Stimulated activated memory B cell treated with anti-CD40 and anti-IgM and Interleukin-4, amounts not matched to agents 10 μg/mL and 1 μg/mL and 100 μg/mL, for 72 hours (primary cell): ENCODE data around the gene NME4.
"Not testable (repeated sequence)": the region's sequence is repeated elsewhere in the genome, so short reads cannot be mapped to it uniquely, and the experiment has no call there.

Experiments used
- ATAC-seq: fragments of 150-1000 bp; cut with Tn5 transposase; 2 replicates; pipeline ENCODE4 v1.10.0; 2021
- H3K27ac Mint-ChIP-seq: one replicate; pipeline ENCODE4 v1.8.0; 2022; ENCODE audit warnings: mild to moderate bottlenecking, mixed read lengths
- H3K27me3 Mint-ChIP-seq: one replicate; pipeline ENCODE4 v1.8.0; 2022; ENCODE audit warnings: mixed read lengths
- H3K36me3 Mint-ChIP-seq: one replicate; pipeline ENCODE4 v1.8.0; 2022; ENCODE audit warnings: mixed read lengths
- H3K4me1 Mint-ChIP-seq: one replicate; pipeline ENCODE4 v1.8.0; 2022; ENCODE audit warnings: mixed read lengths
- H3K4me3 Mint-ChIP-seq: one replicate; pipeline ENCODE4 v1.8.0; 2022; ENCODE audit warnings: mild to moderate bottlenecking, moderate library complexity, mixed read lengths
- H3K9me3 Mint-ChIP-seq: one replicate; pipeline ENCODE4 v1.8.0; 2022; ENCODE audit warnings: mixed read lengths

NME4 gene

GRCh38 chr16:397135-397661 lies at the start of gene NME4:
TSS of gene NME4 (plus strand) at chr16:397199. CDS start at chr16:397223, 24 bp downstream.
- Mint-ChIP-seq H3K9me3 (no peaks in the 10 kb centered on the region), H3K27me3 (no peaks in the 10 kb centered on the region), H3K36me3 (no peaks in the 10 kb centered on the region), H3K4me3 (peak within 1 kb of the TSS; percentile 74), H3K27ac (peak within 1 kb of the TSS; percentile 61), H3K4me1 (peaks cover 43% of the 10 kb centered on the region)
- peak; percentile 6 for ATAC-seq

- H3K27me3 Mint-ChIP-seq = no peaks in the 10 kb centered on the region
- peaks cover 52% of the 10 kb centered on the region for H3K36me3 Mint-ChIP-seq
- peaks cover 60% of the 10 kb centered on the region for H3K4me1 Mint-ChIP-seq
- no peak overlapping the region for H3K27ac Mint-ChIP-seq
- H3K4me3 Mint-ChIP-seq = no peak overlapping the region
- H3K9me3 Mint-ChIP-seq = no peaks in the 10 kb centered on the region
- no peak for ATAC-seq
These were observed 49.8 kb upstream of the NME4 start for GRCh38 chr16:347203-347602.

- Mint-ChIP-seq H3K27ac (peak overlapping the region; percentile 82), H3K36me3 (peaks cover 40% of the 10 kb centered on the region), H3K4me1 (peaks cover 50% of the 10 kb centered on the region), H3K4me3 (peak overlapping the region; percentile 24)
- ATAC-seq, H3K27me3 Mint-ChIP-seq, H3K9me3 Mint-ChIP-seq: not testable (repeated sequence)
These were observed 48.5 kb upstream of the NME4 start for GRCh38 chr16:348495-348894.

GRCh38 chr16:349211-349610 lies 47.8 kb upstream of the NME4 start:
- Mint-ChIP-seq H3K27me3 (no peaks in the 10 kb centered on the region), H3K9me3 (no peaks in the 10 kb centered on the region), H3K27ac (peak overlapping the region; percentile 82), H3K36me3 (peaks cover 34% of the 10 kb centered on the region), H3K4me1 (peaks cover 50% of the 10 kb centered on the region), H3K4me3 (peak overlapping the region; percentile 51)
- ATAC-seq = peak; percentile 48

- ATAC-seq = no peak
- H3K9me3 Mint-ChIP-seq = no peaks in the 10 kb centered on the region
- H3K36me3 Mint-ChIP-seq = peaks cover 26% of the 10 kb centered on the region
- no peak overlapping the region for H3K27ac Mint-ChIP-seq
- H3K4me1 Mint-ChIP-seq = peaks cover 44% of the 10 kb centered on the region
- H3K27me3 Mint-ChIP-seq = no peaks in the 10 kb centered on the region
- no peak overlapping the region for H3K4me3 Mint-ChIP-seq
These were observed 46.8 kb upstream of the NME4 start for GRCh38 chr16:350203-350602.

GRCh38 chr16:351804-352520 lies 45.0 kb upstream of the NME4 start:
- peak overlapping the region; percentile 44 for H3K27ac Mint-ChIP-seq
- H3K9me3 Mint-ChIP-seq = no peaks in the 10 kb centered on the region
- ATAC-seq = peak; percentile 48
- peak overlapping the region; percentile 79 for H3K4me3 Mint-ChIP-seq
- peaks cover 8% of the 10 kb centered on the region for H3K36me3 Mint-ChIP-seq
- H3K4me1 Mint-ChIP-seq = peaks cover 34% of the 10 kb centered on the region
- no peaks in the 10 kb centered on the region for H3K27me3 Mint-ChIP-seq

GRCh38 chr16:352547-353403 lies 44.2 kb upstream of the NME4 start, which contains the start of gene AXIN1:
TSS of gene AXIN1 (minus strand) at chr16:352723. CDS start at chr16:347025, 5,698 bp downstream.
- Mint-ChIP-seq H3K27me3 (no peaks in the 10 kb centered on the region), H3K4me3 (peak within 1 kb of the TSS; percentile 79), H3K9me3 (no peaks in the 10 kb centered on the region), H3K36me3 (peaks cover under 1% of the 10 kb centered on the region), H3K4me1 (peaks cover 26% of the 10 kb centered on the region), H3K27ac (peak within 1 kb of the TSS; percentile 44)
- peak; percentile 89 for ATAC-seq

GRCh38 chr16:353404-354290 lies 43.4 kb upstream of the NME4 start:
- Mint-ChIP-seq H3K9me3 (no peaks in the 10 kb centered on the region), H3K4me1 (peaks cover 17% of the 10 kb centered on the region), H3K4me3 (peak overlapping the region; percentile 27), H3K27ac (no peak overlapping the region), H3K27me3 (no peaks in the 10 kb centered on the region), H3K36me3 (no peaks in the 10 kb centered on the region)
- no peak for ATAC-seq

- no peak overlapping the region for H3K27ac Mint-ChIP-seq
- H3K4me1 Mint-ChIP-seq = peaks cover 10% of the 10 kb centered on the region
- H3K36me3 Mint-ChIP-seq = no peaks in the 10 kb centered on the region
- no peaks in the 10 kb centered on the region for H3K9me3 Mint-ChIP-seq
- H3K4me3 Mint-ChIP-seq = peak overlapping the region; percentile 27
- H3K27me3 Mint-ChIP-seq = no peaks in the 10 kb centered on the region
- no peak for ATAC-seq
These were observed 42.6 kb upstream of the NME4 start for GRCh38 chr16:354291-354881.

- no peak for ATAC-seq
- no peak overlapping the region for H3K27ac Mint-ChIP-seq
- H3K27me3 Mint-ChIP-seq = peaks cover 2% of the 10 kb centered on the region
- H3K4me1 Mint-ChIP-seq = peaks cover 6% of the 10 kb centered on the region
- no peaks in the 10 kb centered on the region for H3K36me3 Mint-ChIP-seq
- H3K9me3 Mint-ChIP-seq = no peaks in the 10 kb centered on the region
- no peak overlapping the region for H3K4me3 Mint-ChIP-seq
These were observed 42.0 kb upstream of the NME4 start for GRCh38 chr16:354971-355461.

- H3K9me3 Mint-ChIP-seq = no peaks in the 10 kb centered on the region
- no peak overlapping the region for H3K27ac Mint-ChIP-seq
- no peak overlapping the region for H3K4me3 Mint-ChIP-seq
- peaks cover 9% of the 10 kb centered on the region for H3K27me3 Mint-ChIP-seq
- no peak for ATAC-seq
- peaks cover under 1% of the 10 kb centered on the region for H3K4me1 Mint-ChIP-seq
- H3K36me3 Mint-ChIP-seq = no peaks in the 10 kb centered on the region
These were observed 40.3 kb upstream of the NME4 start for GRCh38 chr16:356741-357140.

GRCh38 chr16:359067-359763 lies 37.8 kb upstream of the NME4 start:
- Mint-ChIP-seq H3K36me3 (no peaks in the 10 kb centered on the region), H3K4me3 (no peak overlapping the region), H3K27ac (no peak overlapping the region), H3K27me3 (peaks cover 31% of the 10 kb centered on the region), H3K9me3 (no peaks in the 10 kb centered on the region), H3K4me1 (peaks cover 9% of the 10 kb centered on the region)
- ATAC-seq = no peak

GRCh38 chr16:359871-360697 lies 36.9 kb upstream of the NME4 start:
- ATAC-seq = no peak
- Mint-ChIP-seq H3K9me3 (no peaks in the 10 kb centered on the region), H3K4me1 (peaks cover 9% of the 10 kb centered on the region), H3K27ac (no peak overlapping the region), H3K4me3 (no peak overlapping the region), H3K36me3 (no peaks in the 10 kb centered on the region), H3K27me3 (peaks cover 36% of the 10 kb centered on the region)
